ENCODE data around the gene FAM50B.

Gene FAM50B

GRCh38 chr6:3848925-3849605, at the start of gene FAM50B:
FAM50B (plus strand) TSS chr6:3849373; CDS start chr6:3849812, 439 bp downstream.
- no peak for DNase-seq

- no peak for DNase-seq
Observed at GRCh38 chr6:3799719-3800118, 49.5 kb upstream of the FAM50B start.

GRCh38 chr6:3800850-3801591, 48.2 kb upstream of the FAM50B start:
- no peak for DNase-seq

GRCh38 chr6:3801960-3802359, 47.2 kb upstream of the FAM50B start:
- DNase-seq: no peak

GRCh38 chr6:3803627-3804468, 45.3 kb upstream of the FAM50B start:
- DNase-seq: no peak

GRCh38 chr6:3804964-3805363, 44.2 kb upstream of the FAM50B start:
- DNase-seq: no peak

- DNase-seq: no peak
Observed at GRCh38 chr6:3805448-3806123, 43.6 kb upstream of the FAM50B start.

GRCh38 chr6:3806169-3806922, 42.8 kb upstream of the FAM50B start:
- DNase-seq: no peak

GRCh38 chr6:3808199-3808598, 41.0 kb upstream of the FAM50B start:
- no peak for DNase-seq

GRCh38 chr6:3808759-3809514, 40.2 kb upstream of the FAM50B start:
- no peak for DNase-seq

GRCh38 chr6:3809515-3809891, 39.7 kb upstream of the FAM50B start:
- no peak for DNase-seq

- DNase-seq: no peak
Observed at GRCh38 chr6:3809982-3810381, 39.2 kb upstream of the FAM50B start.

GRCh38 chr6:3811191-3811590, 38.0 kb upstream of the FAM50B start:
- no peak for DNase-seq

- no peak for DNase-seq
Observed at GRCh38 chr6:3812596-3812995, 36.6 kb upstream of the FAM50B start.

- DNase-seq: no peak
Observed at GRCh38 chr6:3813150-3813780, 35.9 kb upstream of the FAM50B start.

- DNase-seq: no peak
Observed at GRCh38 chr6:3813918-3814317, 35.3 kb upstream of the FAM50B start.

GRCh38 chr6:3814539-3814938, 34.6 kb upstream of the FAM50B start:
- DNase-seq: no peak

GRCh38 chr6:3816251-3816650, 32.9 kb upstream of the FAM50B start:
- no peak for DNase-seq

- no peak for DNase-seq
Observed at GRCh38 chr6:3819161-3820110, 29.7 kb upstream of the FAM50B start.

- no peak for DNase-seq
Observed at GRCh38 chr6:3820563-3820962, 28.6 kb upstream of the FAM50B start.

Measured in NCI-H1092 treated with DMSO at 0.1 percent for 48 hours (cell line).